ENCODE results near the gene GLOD5.
A peak's percentile ranks its signal among the peaks of the same experiment; 100 is the strongest.
"Not testable (repeated sequence)": the region's sequence is repeated elsewhere in the genome, so short reads cannot be mapped to it uniquely, and the experiment has no call there.

Gene GLOD5

DNA sequence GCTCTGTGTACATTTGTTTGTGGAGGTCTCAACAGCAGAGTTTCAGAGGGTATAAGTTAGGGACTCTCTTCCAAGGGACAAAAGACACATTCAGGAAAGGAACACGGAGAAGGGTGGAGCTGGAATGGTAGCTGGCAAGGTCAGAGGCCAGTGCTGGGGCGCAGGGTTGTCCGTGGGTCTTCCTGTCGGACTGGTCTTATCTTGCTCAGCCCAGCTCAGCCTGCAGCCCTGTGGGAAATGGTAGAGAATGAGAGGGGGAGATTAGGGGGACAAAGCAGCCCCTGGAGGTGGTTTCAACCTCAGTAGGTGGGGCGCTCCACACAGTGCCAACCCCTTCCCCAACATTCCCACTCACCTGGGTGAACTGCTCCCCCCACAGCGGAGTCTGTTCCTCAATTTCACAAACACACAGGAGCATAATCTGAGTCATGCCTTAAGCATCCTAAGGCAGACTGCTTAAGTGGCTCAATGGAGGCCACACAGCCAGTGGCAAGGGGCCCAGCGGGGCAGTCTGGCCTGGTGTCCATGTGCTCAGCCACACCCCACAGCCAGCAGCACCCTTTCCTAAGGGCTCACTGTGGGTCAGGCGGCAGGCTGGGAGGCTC is 33.5 kb downstream of the GLOD5 start:
- no peak for DNase-seq

DNA sequence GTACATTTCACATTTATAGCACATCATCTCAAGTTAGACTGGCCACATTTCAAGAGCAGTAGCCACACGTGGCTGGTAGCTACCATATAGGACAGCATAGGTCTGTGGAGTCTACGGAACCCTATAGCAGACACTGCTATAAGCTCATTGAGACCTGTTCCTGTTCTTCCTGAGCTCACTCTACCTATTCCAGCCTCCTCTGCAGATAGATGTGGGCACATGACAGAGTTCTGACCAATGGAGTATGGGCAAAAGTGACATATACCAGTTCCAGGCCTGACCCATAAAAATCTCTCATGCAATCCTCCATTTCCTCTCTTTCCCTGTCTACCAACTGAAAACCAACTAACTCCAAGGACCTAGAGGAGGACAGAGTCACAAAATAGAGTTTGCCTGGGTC is 36.8 kb downstream of the GLOD5 start:
- DNase-seq, result no peak

DNA sequence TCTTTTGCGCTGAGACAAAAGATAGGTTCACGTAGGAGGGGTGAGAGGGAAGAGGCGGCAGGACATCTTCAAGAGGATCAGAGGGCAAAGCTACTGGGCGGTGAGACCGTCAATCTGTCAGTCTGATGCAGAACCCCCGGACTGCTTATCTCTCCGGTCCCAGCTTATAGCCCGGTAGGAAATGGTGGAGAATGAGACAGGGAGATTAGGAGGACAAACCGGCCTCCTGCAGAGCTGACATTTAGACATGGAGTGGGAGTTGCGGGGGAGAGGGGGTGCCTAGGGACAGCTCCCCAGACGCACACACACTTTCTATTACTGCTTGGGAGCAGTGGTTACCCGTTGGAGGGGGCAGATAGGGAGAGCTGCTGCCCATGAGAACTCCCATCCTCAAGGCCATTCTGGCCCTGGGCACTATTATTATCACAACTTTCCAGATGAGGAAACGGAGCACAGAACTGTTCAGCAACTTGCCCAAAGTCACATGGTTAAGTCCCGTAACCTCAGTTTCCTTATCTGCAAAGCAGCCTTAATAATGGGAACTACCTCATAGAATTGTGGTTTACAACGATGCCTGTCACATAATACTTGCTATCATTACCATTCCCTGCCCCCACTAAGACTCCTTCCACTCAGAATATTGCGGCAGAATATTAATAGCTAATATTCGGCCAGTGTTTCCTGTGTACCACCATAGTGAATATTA is 39.2 kb downstream of the GLOD5 start:
- no peak for DNase-seq

- peak; percentile 91 to 92 for DNase-seq
Measured at GRCh38 chrX:48801280-48802088, 39.9 kb downstream of the GLOD5 start, which contains the start of gene HDAC6. HDAC6 (plus strand) TSS chrX:48802067; CDS start chrX:48802693, 626 bp downstream.

DNA sequence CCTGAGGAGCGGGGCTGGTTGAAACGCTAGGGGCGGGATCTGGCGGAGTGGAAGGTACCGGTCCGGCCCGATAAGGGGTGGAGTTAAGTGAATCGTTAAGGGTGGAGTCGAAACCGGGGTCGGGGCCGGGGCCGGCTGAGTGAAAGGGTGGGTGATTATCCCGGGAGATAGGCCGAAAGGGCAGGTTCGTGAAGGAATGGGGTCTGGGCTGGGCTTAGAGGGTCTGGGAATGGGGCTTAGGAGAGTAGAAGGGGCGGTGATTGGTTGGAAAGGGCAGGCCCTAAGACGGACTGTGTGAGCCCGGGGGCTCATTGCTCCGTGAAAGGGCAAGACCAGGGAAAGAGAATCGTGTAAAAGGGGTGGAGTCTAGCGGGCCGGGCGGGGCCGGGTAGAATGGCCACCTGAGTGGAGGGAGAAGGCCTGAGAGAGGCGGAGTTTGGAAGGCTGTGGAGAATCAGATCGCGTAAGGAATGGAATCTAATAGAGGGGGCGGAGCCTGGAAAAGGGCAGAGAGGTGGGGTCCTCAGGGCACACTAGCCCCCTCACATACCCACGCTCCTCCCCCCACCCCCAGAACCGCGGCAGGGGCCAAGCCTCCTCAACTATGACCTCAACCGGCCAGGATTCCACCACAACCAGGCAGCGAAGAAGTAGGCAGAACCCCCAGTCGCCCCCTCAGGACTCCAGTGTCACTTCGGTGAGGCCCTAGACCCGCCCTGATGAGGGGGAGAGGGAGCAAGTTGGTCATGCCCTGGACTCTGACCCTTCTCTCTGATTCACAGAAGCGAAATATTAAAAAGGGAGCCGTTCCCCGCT is 40.8 kb downstream of the GLOD5 start:
- peak; percentile 63 to 80 for DNase-seq

- DNase-seq, result no peak
Measured at GRCh38 chrX:48802905-48803200, 41.3 kb downstream of the GLOD5 start.

DNA sequence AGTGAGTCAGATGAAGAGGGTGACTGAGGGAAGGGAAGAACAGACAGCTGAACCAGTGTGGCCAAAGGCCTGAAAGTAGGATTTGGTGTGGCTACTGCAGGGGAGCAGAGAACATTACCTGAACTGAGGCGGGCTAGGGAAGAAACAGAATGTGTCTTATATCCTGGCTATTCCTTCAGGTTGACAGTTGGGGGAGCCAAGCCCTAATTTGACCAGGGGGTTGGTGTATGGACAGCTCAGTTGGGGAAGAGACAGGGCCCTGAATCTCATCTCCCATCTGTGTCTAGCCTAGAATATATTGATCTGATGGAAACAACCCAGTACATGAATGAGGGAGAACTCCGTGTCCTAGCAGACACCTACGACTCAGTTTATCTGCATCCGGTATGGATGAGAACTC is 44.5 kb downstream of the GLOD5 start:
- no peak for DNase-seq

DNA sequence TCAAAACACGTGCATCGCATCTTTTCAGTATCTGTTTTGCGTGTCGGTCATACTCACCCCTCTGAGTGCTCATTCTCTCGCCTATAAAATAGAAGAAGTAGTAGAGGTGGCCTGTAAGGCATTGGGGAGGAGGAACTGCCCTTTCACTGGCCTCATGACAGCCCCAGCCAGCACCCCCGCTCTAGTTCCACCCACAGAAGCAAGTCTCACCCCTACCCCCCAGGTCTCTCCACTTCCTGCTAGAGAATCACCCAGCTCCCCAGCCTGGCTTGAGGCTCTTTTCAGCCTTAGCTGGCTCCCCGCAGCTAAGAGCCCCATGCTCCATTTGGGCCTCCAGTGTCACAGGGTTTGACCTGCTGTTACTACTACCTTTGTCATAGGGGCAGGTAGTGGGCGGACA is 52.1 kb downstream of the GLOD5 start:
- no peak for DNase-seq

DNA sequence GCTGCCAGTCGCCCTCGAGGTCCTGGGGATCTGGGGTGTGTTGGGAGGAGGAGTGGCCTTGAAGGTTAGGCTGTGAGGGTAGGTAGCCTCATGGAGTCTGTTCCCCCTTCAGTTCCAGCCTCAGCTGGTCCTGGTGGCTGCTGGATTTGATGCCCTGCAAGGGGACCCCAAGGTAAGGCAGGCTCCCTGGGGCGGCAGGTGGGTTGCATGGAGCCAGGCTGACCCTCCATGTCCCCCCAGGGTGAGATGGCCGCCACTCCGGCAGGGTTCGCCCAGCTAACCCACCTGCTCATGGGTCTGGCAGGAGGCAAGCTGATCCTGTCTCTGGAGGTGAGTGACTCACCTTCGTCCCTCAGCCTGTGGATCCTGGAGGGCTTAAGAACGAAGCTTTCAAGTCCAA is 53.2 kb downstream of the GLOD5 start:
- no peak for DNase-seq

GRCh38 chrX:48815266-48815665 is 53.7 kb downstream of the GLOD5 start:
- no peak for DNase-seq

DNA sequence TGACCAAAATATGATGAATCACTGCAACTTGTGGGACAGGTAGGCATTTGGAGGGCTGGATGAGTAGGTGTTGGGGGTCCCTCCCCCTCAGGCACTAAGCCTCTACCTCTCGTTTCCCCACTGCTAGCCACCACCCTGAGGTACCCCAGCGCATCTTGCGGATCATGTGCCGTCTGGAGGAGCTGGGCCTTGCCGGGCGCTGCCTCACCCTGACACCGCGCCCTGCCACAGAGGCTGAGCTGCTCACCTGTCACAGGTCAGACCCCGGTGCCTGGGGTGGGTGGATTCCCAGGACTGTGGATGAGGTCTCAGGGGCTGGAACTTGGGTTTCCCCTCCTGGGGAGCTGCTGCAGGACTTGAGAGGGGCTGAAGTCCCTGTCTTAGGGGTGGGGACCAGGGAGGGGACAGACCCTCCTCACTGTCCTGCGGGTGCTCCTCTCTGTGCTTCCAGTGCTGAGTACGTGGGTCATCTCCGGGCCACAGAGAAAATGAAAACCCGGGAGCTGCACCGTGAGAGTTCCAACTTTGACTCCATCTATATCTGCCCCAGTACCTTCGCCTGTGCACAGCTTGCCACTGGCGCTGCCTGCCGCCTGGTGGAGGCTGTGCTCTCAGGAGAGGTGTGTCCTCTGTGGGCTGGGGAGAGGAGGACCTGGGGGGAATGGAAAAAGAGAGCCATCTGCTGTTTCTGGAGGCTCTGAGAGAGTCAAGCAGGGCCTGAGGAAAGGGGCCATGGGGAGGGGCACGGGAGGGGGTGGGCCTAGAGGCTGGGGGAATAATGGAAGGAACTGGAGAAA is 54.7 kb downstream of the GLOD5 start:
- no peak for DNase-seq

GRCh38 chrX:48818098-48818497 is 56.6 kb downstream of the GLOD5 start:
- no peak for DNase-seq

DNA sequence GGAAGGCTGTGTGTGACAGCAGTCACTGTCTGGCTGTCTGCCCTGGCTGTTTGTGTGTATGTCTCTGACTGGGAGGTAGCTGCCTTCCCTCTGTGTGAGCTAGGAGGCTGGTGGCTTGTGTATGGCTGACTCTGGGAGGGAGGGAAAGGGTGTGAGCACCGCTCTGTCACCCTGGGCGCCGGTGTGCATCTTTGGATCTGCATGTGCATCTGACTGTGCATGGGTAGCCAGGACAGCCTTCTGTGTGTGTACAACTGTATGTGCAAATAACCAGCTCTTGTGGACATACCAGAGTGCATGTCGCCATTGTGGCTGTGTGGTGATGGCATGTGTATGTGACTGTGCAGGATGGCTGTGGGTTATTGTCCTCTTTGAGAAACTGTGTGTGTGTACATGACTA is 57.3 kb downstream of the GLOD5 start:
- no peak for DNase-seq

DNA sequence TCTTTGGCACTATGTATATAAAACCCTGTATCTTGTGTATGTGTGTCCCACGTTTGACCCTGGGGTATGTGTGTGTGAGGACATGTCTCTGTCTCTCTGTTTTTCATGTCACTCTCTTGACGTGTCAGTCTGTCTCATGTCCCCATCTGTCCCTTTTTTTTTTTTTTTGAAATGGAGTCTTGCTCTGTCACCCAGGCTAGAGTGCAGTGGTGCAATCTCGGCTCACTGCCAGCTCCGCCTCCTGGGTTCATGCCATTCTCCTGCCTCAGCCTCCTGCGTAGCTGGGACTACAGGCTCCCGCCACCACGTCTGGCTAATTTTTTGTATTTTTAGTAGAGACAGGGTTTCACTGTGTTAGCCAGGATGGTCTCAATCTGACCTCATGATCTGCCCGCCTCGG is 57.8 kb downstream of the GLOD5 start:
- not testable (repeated sequence) for DNase-seq

GRCh38 chrX:48823053-48823452 is 61.5 kb downstream of the GLOD5 start:
- no peak for DNase-seq
